Activated naive CD4-positive, alpha-beta T cell treated with anti-CD3 and anti-CD28 coated beads for 36 hours (primary cell): ENCODE measurements around the gene CCSER1. TPM values are rescaled to one million over a fixed set of nuclear protein-coding genes. Genes with fewer than 3 reads are reported as not detected.

Source experiments
- CTCF ChIA-PET: fragments of 350-600 bp; sonication (Branson Sonifier 250); formaldehyde crosslinking; loops from one replicate; lab custom pipeline; 2021; ENCODE audit warnings: antibody characterized with exemption; lab: Charles Lee
- DNase-seq: peaks from one replicate; pipeline ENCODE4 v3.0.0-alpha.2; 2020
- H3K27ac Mint-ChIP-seq: one replicate; pipeline ENCODE4 v1.8.0; 2021; ENCODE audit warnings: mild to moderate bottlenecking, mixed read lengths
- H3K27me3 Mint-ChIP-seq: one replicate; pipeline ENCODE4 v1.8.0; 2021; ENCODE audit warnings: low read depth, mixed read lengths
- H3K36me3 Mint-ChIP-seq: one replicate; pipeline ENCODE4 v1.8.0; 2021; ENCODE audit warnings: low read depth, mixed read lengths
- H3K4me1 Mint-ChIP-seq: one replicate; pipeline ENCODE4 v1.8.0; 2021; ENCODE audit warnings: low read depth, mixed read lengths
- H3K4me3 Mint-ChIP-seq: one replicate; pipeline ENCODE4 v1.8.0; 2021; ENCODE audit warnings: mild to moderate bottlenecking, moderate library complexity, mixed read lengths
- H3K9me3 Mint-ChIP-seq: one replicate; pipeline ENCODE4 v1.8.0; 2021; ENCODE audit warnings: mixed read lengths
- intact Hi-C: fragments of 100-400 bp; cut with micrococcal nuclease; formaldehyde crosslinking; loops from one replicate; pipeline ENCODE4 v1.15.1; 2023
- total RNA-seq, 2 experiments: library from RNA; stranded (reverse); gene quantifications; one replicate each; pipeline ENCODE4 v1.2.3, GENCODE V29; 2021

Gene CCSER1
- total RNA-seq, 2 experiments from 2014 or later = not detected

GRCh38 chr4:90926957-90927356, 799.8 kb downstream of the CCSER1 start:
- CTCF ChIA-PET = no interaction called here
- no peak overlapping the region for H3K27ac Mint-ChIP-seq
- no peaks in the 10 kb centered on the region for H3K36me3 Mint-ChIP-seq
- H3K9me3 Mint-ChIP-seq = no peaks in the 10 kb centered on the region
- H3K4me1 Mint-ChIP-seq = no peaks in the 10 kb centered on the region
- no peak for DNase-seq
- no peak overlapping the region for H3K4me3 Mint-ChIP-seq
- H3K27me3 Mint-ChIP-seq = no peaks in the 10 kb centered on the region
- intact Hi-C loops = no loop called here

GRCh38 chr4:90943311-90943710, 816.1 kb downstream of the CCSER1 start:
- no peaks in the 10 kb centered on the region for H3K4me1 Mint-ChIP-seq
- no peak overlapping the region for H3K4me3 Mint-ChIP-seq
- H3K36me3 Mint-ChIP-seq = no peaks in the 10 kb centered on the region
- peaks cover 2% of the 10 kb centered on the region for H3K9me3 Mint-ChIP-seq
- no peak for DNase-seq
- intact Hi-C loops = no loop called here
- no peak overlapping the region for H3K27ac Mint-ChIP-seq
- H3K27me3 Mint-ChIP-seq = no peaks in the 10 kb centered on the region
- CTCF ChIA-PET = no interaction called here

GRCh38 chr4:90946945-90947344, 819.8 kb downstream of the CCSER1 start:
- no peaks in the 10 kb centered on the region for H3K4me1 Mint-ChIP-seq
- CTCF ChIA-PET = no interaction called here
- no peak overlapping the region for H3K27ac Mint-ChIP-seq
- DNase-seq = no peak
- H3K27me3 Mint-ChIP-seq = no peaks in the 10 kb centered on the region
- intact Hi-C loops = no loop called here
- no peak overlapping the region for H3K4me3 Mint-ChIP-seq
- H3K36me3 Mint-ChIP-seq = no peaks in the 10 kb centered on the region
- H3K9me3 Mint-ChIP-seq = peaks cover 4% of the 10 kb centered on the region

GRCh38 chr4:90950385-90950841, 823.2 kb downstream of the CCSER1 start:
- CTCF ChIA-PET = no interaction called here
- H3K9me3 Mint-ChIP-seq = peaks cover 2% of the 10 kb centered on the region
- intact Hi-C loops = no loop called here
- no peak overlapping the region for H3K27ac Mint-ChIP-seq
- no peaks in the 10 kb centered on the region for H3K4me1 Mint-ChIP-seq
- DNase-seq = no peak
- no peaks in the 10 kb centered on the region for H3K27me3 Mint-ChIP-seq
- H3K4me3 Mint-ChIP-seq = no peak overlapping the region
- no peaks in the 10 kb centered on the region for H3K36me3 Mint-ChIP-seq

GRCh38 chr4:90951037-90951436, 823.8 kb downstream of the CCSER1 start:
- CTCF ChIA-PET = no interaction called here
- Mint-ChIP-seq H3K9me3 (peaks cover 2% of the 10 kb centered on the region), H3K4me3 (no peak overlapping the region), H3K4me1 (no peaks in the 10 kb centered on the region), H3K36me3 (no peaks in the 10 kb centered on the region), H3K27me3 (no peaks in the 10 kb centered on the region), H3K27ac (no peak overlapping the region)
- no peak for DNase-seq
- intact Hi-C loops = no loop called here

- intact Hi-C loops = no loop called here
- no peaks in the 10 kb centered on the region for H3K4me1 Mint-ChIP-seq
- no peak for DNase-seq
- CTCF ChIA-PET = no interaction called here
- peaks cover 3% of the 10 kb centered on the region for H3K9me3 Mint-ChIP-seq
- H3K4me3 Mint-ChIP-seq = no peak overlapping the region
- H3K36me3 Mint-ChIP-seq = no peaks in the 10 kb centered on the region
- H3K27ac Mint-ChIP-seq = no peak overlapping the region
- H3K27me3 Mint-ChIP-seq = no peaks in the 10 kb centered on the region
Observed at GRCh38 chr4:90958256-90958895, 831.2 kb downstream of the CCSER1 start.

- DNase-seq = no peak
- H3K27me3 Mint-ChIP-seq = no peaks in the 10 kb centered on the region
- peaks cover 3% of the 10 kb centered on the region for H3K9me3 Mint-ChIP-seq
- H3K4me3 Mint-ChIP-seq = no peak overlapping the region
- H3K4me1 Mint-ChIP-seq = no peaks in the 10 kb centered on the region
- intact Hi-C loops = no loop called here
- no peak overlapping the region for H3K27ac Mint-ChIP-seq
- CTCF ChIA-PET = no interaction called here
- H3K36me3 Mint-ChIP-seq = no peaks in the 10 kb centered on the region
Observed at GRCh38 chr4:90960433-90960832, 833.2 kb downstream of the CCSER1 start.

GRCh38 chr4:90960840-90961239, 833.6 kb downstream of the CCSER1 start:
- CTCF ChIA-PET = no interaction called here
- no peak overlapping the region for H3K27ac Mint-ChIP-seq
- DNase-seq = no peak
- no peaks in the 10 kb centered on the region for H3K36me3 Mint-ChIP-seq
- H3K4me1 Mint-ChIP-seq = no peaks in the 10 kb centered on the region
- intact Hi-C loops = no loop called here
- no peak overlapping the region for H3K4me3 Mint-ChIP-seq
- no peaks in the 10 kb centered on the region for H3K27me3 Mint-ChIP-seq
- peaks cover 3% of the 10 kb centered on the region for H3K9me3 Mint-ChIP-seq

- Mint-ChIP-seq H3K4me3 (no peak overlapping the region), H3K27ac (no peak overlapping the region), H3K4me1 (no peaks in the 10 kb centered on the region), H3K9me3 (peaks cover 2% of the 10 kb centered on the region), H3K27me3 (no peaks in the 10 kb centered on the region), H3K36me3 (no peaks in the 10 kb centered on the region)
- CTCF ChIA-PET = no interaction called here
- DNase-seq = no peak
- intact Hi-C loops = no loop called here
Observed at GRCh38 chr4:90970021-90970420, 842.8 kb downstream of the CCSER1 start.

- Mint-ChIP-seq H3K9me3 (peaks cover 5% of the 10 kb centered on the region), H3K27me3 (no peaks in the 10 kb centered on the region), H3K36me3 (no peaks in the 10 kb centered on the region), H3K27ac (no peak overlapping the region), H3K4me1 (no peaks in the 10 kb centered on the region), H3K4me3 (no peak overlapping the region)
- intact Hi-C loops = no loop called here
- DNase-seq = no peak
- CTCF ChIA-PET = no interaction called here
Observed at GRCh38 chr4:90977726-90978125, 850.5 kb downstream of the CCSER1 start.

GRCh38 chr4:90979556-90979955, 852.4 kb downstream of the CCSER1 start:
- H3K4me1 Mint-ChIP-seq = no peaks in the 10 kb centered on the region
- no peak for DNase-seq
- no peaks in the 10 kb centered on the region for H3K36me3 Mint-ChIP-seq
- CTCF ChIA-PET = no interaction called here
- no peak overlapping the region for H3K27ac Mint-ChIP-seq
- intact Hi-C loops = no loop called here
- H3K9me3 Mint-ChIP-seq = peaks cover 3% of the 10 kb centered on the region
- H3K27me3 Mint-ChIP-seq = no peaks in the 10 kb centered on the region
- H3K4me3 Mint-ChIP-seq = no peak overlapping the region

GRCh38 chr4:90982813-90983212, 855.6 kb downstream of the CCSER1 start:
- Mint-ChIP-seq H3K27me3 (no peaks in the 10 kb centered on the region), H3K4me3 (no peak overlapping the region), H3K9me3 (peaks cover 6% of the 10 kb centered on the region), H3K36me3 (no peaks in the 10 kb centered on the region), H3K27ac (no peak overlapping the region), H3K4me1 (no peaks in the 10 kb centered on the region)
- CTCF ChIA-PET = no interaction called here
- DNase-seq = no peak
- intact Hi-C loops = no loop called here

GRCh38 chr4:90990284-90990683, 863.1 kb downstream of the CCSER1 start:
- H3K9me3 Mint-ChIP-seq = peaks cover 4% of the 10 kb centered on the region
- H3K4me1 Mint-ChIP-seq = no peaks in the 10 kb centered on the region
- DNase-seq = no peak
- H3K4me3 Mint-ChIP-seq = no peak overlapping the region
- intact Hi-C loops = no loop called here
- CTCF ChIA-PET = interaction anchor here (0.6 kb wide), 1 partner anchor 1422 kb away, joined by 3 read pairs; no protein-coding TSS in a partner anchor
- H3K27me3 Mint-ChIP-seq = no peaks in the 10 kb centered on the region
- no peaks in the 10 kb centered on the region for H3K36me3 Mint-ChIP-seq
- no peak overlapping the region for H3K27ac Mint-ChIP-seq
